Central memory CD8-positive, alpha-beta T cell (primary cell): ENCODE data around the gene FRAS1.

ENCODE experiments used
- ATAC-seq: fragments of 150-1000 bp; cut with Tn5 transposase; replicated peaks from 2 replicates; pipeline ENCODE4 v1.10.0; 2022; ENCODE audit warnings: mild to moderate bottlenecking, moderate FRiP score, moderate number of reproducible peaks; ENCODE audit not compliant: poor library complexity, severe bottlenecking; ENCODE audit errors: extremely low read depth
- DNase-seq, 2 donors: peaks; one replicate each; pipeline ENCODE4 v3.0.0; 2021; ENCODE audit warnings: low spot score in 2 of 2
- H3K27ac Mint-ChIP-seq: one replicate; pipeline ENCODE4 v1.8.0; 2022; ENCODE audit warnings: low read depth, mild to moderate bottlenecking, moderate library complexity, mixed read lengths
- H3K27me3 Mint-ChIP-seq: one replicate; pipeline ENCODE4 v1.8.0; 2022; ENCODE audit warnings: mixed read lengths
- H3K36me3 Mint-ChIP-seq: one replicate; pipeline ENCODE4 v1.8.0; 2022; ENCODE audit warnings: mild to moderate bottlenecking, moderate library complexity, mixed read lengths; ENCODE audit not compliant: insufficient read depth
- H3K4me1 Mint-ChIP-seq: one replicate; pipeline ENCODE4 v1.8.0; 2022; ENCODE audit warnings: mixed read lengths
- H3K4me3 Mint-ChIP-seq: one replicate; pipeline ENCODE4 v1.8.0; 2022; ENCODE audit warnings: mild to moderate bottlenecking, moderate library complexity, mixed read lengths
- H3K9me3 Mint-ChIP-seq: one replicate; pipeline ENCODE4 v1.8.0; 2022; ENCODE audit warnings: mixed read lengths

FRAS1 gene

GRCh38 chr4:78561677-78562076, 504.6 kb downstream of the FRAS1 start:
- H3K4me3 Mint-ChIP-seq, result no peak overlapping the region
- H3K9me3 Mint-ChIP-seq, result no peaks in the 10 kb centered on the region
- no peak overlapping the region for H3K27ac Mint-ChIP-seq
- peaks cover 63% of the 10 kb centered on the region for H3K27me3 Mint-ChIP-seq
- ATAC-seq (no peak), DNase-seq (no peak)
- H3K4me1 Mint-ChIP-seq, result no peaks in the 10 kb centered on the region
- no peaks in the 10 kb centered on the region for H3K36me3 Mint-ChIP-seq

GRCh38 chr4:78562687-78563086, 505.6 kb downstream of the FRAS1 start:
- peaks cover 53% of the 10 kb centered on the region for H3K27me3 Mint-ChIP-seq
- no peaks in the 10 kb centered on the region for H3K9me3 Mint-ChIP-seq
- no peak overlapping the region for H3K27ac Mint-ChIP-seq
- DNase-seq (no peak), ATAC-seq (no peak)
- no peak overlapping the region for H3K4me3 Mint-ChIP-seq
- no peaks in the 10 kb centered on the region for H3K36me3 Mint-ChIP-seq
- no peaks in the 10 kb centered on the region for H3K4me1 Mint-ChIP-seq

GRCh38 chr4:78565971-78566372, 508.8 kb downstream of the FRAS1 start:
- no peak for ATAC-seq
- peaks cover 43% of the 10 kb centered on the region for H3K27me3 Mint-ChIP-seq
- DNase-seq, result no peak
- H3K4me1 Mint-ChIP-seq, result no peaks in the 10 kb centered on the region
- H3K27ac Mint-ChIP-seq, result no peak overlapping the region
- H3K4me3 Mint-ChIP-seq, result no peak overlapping the region
- H3K36me3 Mint-ChIP-seq, result no peaks in the 10 kb centered on the region
- H3K9me3 Mint-ChIP-seq, result no peaks in the 10 kb centered on the region

GRCh38 chr4:78566834-78567499, 509.8 kb downstream of the FRAS1 start:
- Mint-ChIP-seq H3K36me3 (no peaks in the 10 kb centered on the region), H3K27me3 (peaks cover 36% of the 10 kb centered on the region), H3K27ac (no peak overlapping the region), H3K9me3 (no peaks in the 10 kb centered on the region), H3K4me1 (no peaks in the 10 kb centered on the region), H3K4me3 (no peak overlapping the region)
- ATAC-seq (no peak), DNase-seq (no peak)

GRCh38 chr4:78567500-78568060, 510.5 kb downstream of the FRAS1 start:
- ATAC-seq (no peak), DNase-seq (no peak)
- H3K36me3 Mint-ChIP-seq, result no peaks in the 10 kb centered on the region
- H3K27ac Mint-ChIP-seq, result no peak overlapping the region
- peaks cover 36% of the 10 kb centered on the region for H3K27me3 Mint-ChIP-seq
- no peak overlapping the region for H3K4me3 Mint-ChIP-seq
- no peaks in the 10 kb centered on the region for H3K9me3 Mint-ChIP-seq
- no peaks in the 10 kb centered on the region for H3K4me1 Mint-ChIP-seq

- ATAC-seq (no peak), DNase-seq (no peak)
- H3K4me1 Mint-ChIP-seq, result no peaks in the 10 kb centered on the region
- H3K9me3 Mint-ChIP-seq, result no peaks in the 10 kb centered on the region
- no peaks in the 10 kb centered on the region for H3K36me3 Mint-ChIP-seq
- H3K27me3 Mint-ChIP-seq, result peaks cover 40% of the 10 kb centered on the region
- H3K4me3 Mint-ChIP-seq, result no peak overlapping the region
- H3K27ac Mint-ChIP-seq, result no peak overlapping the region
These were observed 511.6 kb downstream of the FRAS1 start for GRCh38 chr4:78568640-78569305.

- H3K4me3 Mint-ChIP-seq, result no peak overlapping the region
- no peaks in the 10 kb centered on the region for H3K36me3 Mint-ChIP-seq
- no peaks in the 10 kb centered on the region for H3K9me3 Mint-ChIP-seq
- H3K27me3 Mint-ChIP-seq, result peaks cover 37% of the 10 kb centered on the region
- DNase-seq, result no peak
- no peaks in the 10 kb centered on the region for H3K4me1 Mint-ChIP-seq
- no peak for ATAC-seq
- no peak overlapping the region for H3K27ac Mint-ChIP-seq
These were observed 512.2 kb downstream of the FRAS1 start for GRCh38 chr4:78569306-78569821.

GRCh38 chr4:78570117-78570516, 513.0 kb downstream of the FRAS1 start:
- Mint-ChIP-seq H3K9me3 (no peaks in the 10 kb centered on the region), H3K4me3 (no peak overlapping the region), H3K36me3 (no peaks in the 10 kb centered on the region), H3K27me3 (peaks cover 29% of the 10 kb centered on the region), H3K27ac (no peak overlapping the region), H3K4me1 (no peaks in the 10 kb centered on the region)
- DNase-seq (no peak), ATAC-seq (no peak)

- Mint-ChIP-seq H3K36me3 (no peaks in the 10 kb centered on the region), H3K27ac (no peak overlapping the region), H3K9me3 (no peaks in the 10 kb centered on the region), H3K4me3 (no peak overlapping the region), H3K4me1 (no peaks in the 10 kb centered on the region), H3K27me3 (peaks cover 35% of the 10 kb centered on the region)
- ATAC-seq, result no peak
- DNase-seq, result no peak
These were observed 514.7 kb downstream of the FRAS1 start for GRCh38 chr4:78571804-78572203.

- ATAC-seq (no peak), DNase-seq (no peak)
- no peak overlapping the region for H3K4me3 Mint-ChIP-seq
- H3K27me3 Mint-ChIP-seq, result peaks cover 37% of the 10 kb centered on the region
- no peaks in the 10 kb centered on the region for H3K4me1 Mint-ChIP-seq
- no peaks in the 10 kb centered on the region for H3K36me3 Mint-ChIP-seq
- no peaks in the 10 kb centered on the region for H3K9me3 Mint-ChIP-seq
- H3K27ac Mint-ChIP-seq, result no peak overlapping the region
These were observed 521.7 kb downstream of the FRAS1 start for GRCh38 chr4:78578674-78579425.

GRCh38 chr4:78581618-78582017, 524.5 kb downstream of the FRAS1 start:
- Mint-ChIP-seq H3K27me3 (peaks cover 23% of the 10 kb centered on the region), H3K4me1 (no peaks in the 10 kb centered on the region), H3K4me3 (no peak overlapping the region), H3K27ac (no peak overlapping the region), H3K9me3 (no peaks in the 10 kb centered on the region), H3K36me3 (no peaks in the 10 kb centered on the region)
- DNase-seq (no peak), ATAC-seq (no peak)

GRCh38 chr4:78584863-78585547, 527.9 kb downstream of the FRAS1 start:
- Mint-ChIP-seq H3K27me3 (peaks cover 25% of the 10 kb centered on the region), H3K9me3 (no peaks in the 10 kb centered on the region), H3K4me1 (no peaks in the 10 kb centered on the region), H3K27ac (no peak overlapping the region), H3K4me3 (no peak overlapping the region), H3K36me3 (no peaks in the 10 kb centered on the region)
- ATAC-seq (no peak), DNase-seq (no peak)
